ENCODE data around the gene VPS13D. TPM values are rescaled to one million over a fixed set of nuclear protein-coding genes. Genes with fewer than 3 reads are reported as not detected.

VPS13D gene
- total and polyA plus RNA-seq, 4 donors: 10.2 to 68.3 (median 12.6) TPM

DNA sequence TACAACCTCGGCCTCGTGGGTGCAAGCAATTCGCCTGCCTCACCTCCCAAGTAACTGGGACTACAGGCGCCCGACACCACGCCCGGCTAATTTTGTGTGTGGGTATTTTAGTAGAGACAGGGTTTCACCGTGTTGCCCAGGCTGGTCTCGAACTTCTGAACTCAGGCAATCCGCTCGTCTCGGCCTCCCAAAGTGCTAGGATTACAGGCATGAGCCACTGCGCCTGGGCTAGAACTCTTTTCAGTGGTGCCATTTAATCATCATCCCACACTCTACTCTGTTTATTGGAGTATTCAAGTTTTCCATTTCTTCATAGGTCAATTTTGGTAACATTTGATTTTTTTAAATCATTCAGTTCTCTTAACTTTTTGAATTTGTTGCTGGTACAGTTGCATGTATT, 286.9 kb downstream of the VPS13D start:
- TF ChIP-seq, protein P1, sequence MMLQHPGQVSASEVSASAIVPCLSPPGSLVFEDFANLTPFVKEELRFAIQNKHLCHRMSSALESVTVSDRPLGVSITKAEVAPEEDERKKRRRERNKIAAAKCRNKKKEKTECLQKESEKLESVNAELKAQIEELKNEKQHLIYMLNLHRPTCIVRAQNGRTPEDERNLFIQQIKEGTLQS (IDR thresholded peaks at IDR 0.05): no peak
- TF ChIP-seq FOXA2 (IDR thresholded peaks at IDR 0.05) (no peak), YY1 (IDR thresholded peaks at IDR 0.05) (no peak), HNF4A (conservative IDR thresholded peaks at IDR 0.05) (no peak)
- TF ChIP-seq, protein P2, sequence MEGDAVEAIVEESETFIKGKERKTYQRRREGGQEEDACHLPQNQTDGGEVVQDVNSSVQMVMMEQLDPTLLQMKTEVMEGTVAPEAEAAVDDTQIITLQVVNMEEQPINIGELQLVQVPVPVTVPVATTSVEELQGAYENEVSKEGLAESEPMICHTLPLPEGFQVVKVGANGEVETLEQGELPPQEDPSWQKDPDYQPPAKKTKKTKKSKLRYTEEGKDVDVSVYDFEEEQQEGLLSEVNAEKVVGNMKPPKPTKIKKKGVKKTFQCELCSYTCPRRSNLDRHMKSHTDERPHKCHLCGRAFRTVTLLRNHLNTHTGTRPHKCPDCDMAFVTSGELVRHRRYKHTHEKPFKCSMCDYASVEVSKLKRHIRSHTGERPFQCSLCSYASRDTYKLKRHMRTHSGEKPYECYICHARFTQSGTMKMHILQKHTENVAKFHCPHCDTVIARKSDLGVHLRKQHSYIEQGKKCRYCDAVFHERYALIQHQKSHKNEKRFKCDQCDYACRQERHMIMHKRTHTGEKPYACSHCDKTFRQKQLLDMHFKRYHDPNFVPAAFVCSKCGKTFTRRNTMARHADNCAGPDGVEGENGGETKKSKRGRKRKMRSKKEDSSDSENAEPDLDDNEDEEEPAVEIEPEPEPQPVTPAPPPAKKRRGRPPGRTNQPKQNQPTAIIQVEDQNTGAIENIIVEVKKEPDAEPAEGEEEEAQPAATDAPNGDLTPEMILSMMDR (IDR thresholded peaks at IDR 0.05; ENCODE audit: low read depth, low read length, missing input control): no peak
- TF ChIP-seq, protein P3, sequence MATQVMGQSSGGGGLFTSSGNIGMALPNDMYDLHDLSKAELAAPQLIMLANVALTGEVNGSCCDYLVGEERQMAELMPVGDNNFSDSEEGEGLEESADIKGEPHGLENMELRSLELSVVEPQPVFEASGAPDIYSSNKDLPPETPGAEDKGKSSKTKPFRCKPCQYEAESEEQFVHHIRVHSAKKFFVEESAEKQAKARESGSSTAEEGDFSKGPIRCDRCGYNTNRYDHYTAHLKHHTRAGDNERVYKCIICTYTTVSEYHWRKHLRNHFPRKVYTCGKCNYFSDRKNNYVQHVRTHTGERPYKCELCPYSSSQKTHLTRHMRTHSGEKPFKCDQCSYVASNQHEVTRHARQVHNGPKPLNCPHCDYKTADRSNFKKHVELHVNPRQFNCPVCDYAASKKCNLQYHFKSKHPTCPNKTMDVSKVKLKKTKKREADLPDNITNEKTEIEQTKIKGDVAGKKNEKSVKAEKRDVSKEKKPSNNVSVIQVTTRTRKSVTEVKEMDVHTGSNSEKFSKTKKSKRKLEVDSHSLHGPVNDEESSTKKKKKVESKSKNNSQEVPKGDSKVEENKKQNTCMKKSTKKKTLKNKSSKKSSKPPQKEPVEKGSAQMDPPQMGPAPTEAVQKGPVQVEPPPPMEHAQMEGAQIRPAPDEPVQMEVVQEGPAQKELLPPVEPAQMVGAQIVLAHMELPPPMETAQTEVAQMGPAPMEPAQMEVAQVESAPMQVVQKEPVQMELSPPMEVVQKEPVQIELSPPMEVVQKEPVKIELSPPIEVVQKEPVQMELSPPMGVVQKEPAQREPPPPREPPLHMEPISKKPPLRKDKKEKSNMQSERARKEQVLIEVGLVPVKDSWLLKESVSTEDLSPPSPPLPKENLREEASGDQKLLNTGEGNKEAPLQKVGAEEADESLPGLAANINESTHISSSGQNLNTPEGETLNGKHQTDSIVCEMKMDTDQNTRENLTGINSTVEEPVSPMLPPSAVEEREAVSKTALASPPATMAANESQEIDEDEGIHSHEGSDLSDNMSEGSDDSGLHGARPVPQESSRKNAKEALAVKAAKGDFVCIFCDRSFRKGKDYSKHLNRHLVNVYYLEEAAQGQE (IDR thresholded peaks at IDR 0.05): no peak
- TF ChIP-seq, protein P4, sequence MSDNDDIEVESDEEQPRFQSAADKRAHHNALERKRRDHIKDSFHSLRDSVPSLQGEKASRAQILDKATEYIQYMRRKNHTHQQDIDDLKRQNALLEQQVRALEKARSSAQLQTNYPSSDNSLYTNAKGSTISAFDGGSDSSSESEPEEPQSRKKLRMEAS (IDR thresholded peaks at IDR 0.05): no peak
- no peaks in the 10 kb centered on the region for H3K27me3 ChIP-seq (ENCODE audit: control insufficient read depth in 4 of 4, insufficient read depth in 4 of 4, low read length in 3 of 4)
- H3K9ac ChIP-seq (ENCODE audit: low read depth in 1 of 2, low read length in 2 of 2): no peak overlapping the region
- no peak overlapping the region for H3K4me3 ChIP-seq (ENCODE audit: low read depth in 1 of 3, low read length in 3 of 3)
- no peaks in the 10 kb centered on the region for H3K9me3 ChIP-seq (ENCODE audit: control insufficient read depth in 4 of 4, low read length in 3 of 4)
- no peak overlapping the region for H3K27ac ChIP-seq (ENCODE audit: low read depth in 1 of 2, low read length in 2 of 2)
- 95% methylated on average over 13 of the region's 13 CpGs for WGBS
- no peaks in the 10 kb centered on the region for H3K4me1 ChIP-seq (ENCODE audit: control insufficient read depth in 4 of 4, insufficient read depth in 4 of 4, low read length in 3 of 4)
- H3K36me3 ChIP-seq (ENCODE audit: control insufficient read depth in 4 of 4, insufficient read depth in 3 of 4, low read depth in 1 of 4, low read length in 3 of 4): no peaks in the 10 kb centered on the region
- DNase-seq (ENCODE audit: low spot score): no peak

DNA sequence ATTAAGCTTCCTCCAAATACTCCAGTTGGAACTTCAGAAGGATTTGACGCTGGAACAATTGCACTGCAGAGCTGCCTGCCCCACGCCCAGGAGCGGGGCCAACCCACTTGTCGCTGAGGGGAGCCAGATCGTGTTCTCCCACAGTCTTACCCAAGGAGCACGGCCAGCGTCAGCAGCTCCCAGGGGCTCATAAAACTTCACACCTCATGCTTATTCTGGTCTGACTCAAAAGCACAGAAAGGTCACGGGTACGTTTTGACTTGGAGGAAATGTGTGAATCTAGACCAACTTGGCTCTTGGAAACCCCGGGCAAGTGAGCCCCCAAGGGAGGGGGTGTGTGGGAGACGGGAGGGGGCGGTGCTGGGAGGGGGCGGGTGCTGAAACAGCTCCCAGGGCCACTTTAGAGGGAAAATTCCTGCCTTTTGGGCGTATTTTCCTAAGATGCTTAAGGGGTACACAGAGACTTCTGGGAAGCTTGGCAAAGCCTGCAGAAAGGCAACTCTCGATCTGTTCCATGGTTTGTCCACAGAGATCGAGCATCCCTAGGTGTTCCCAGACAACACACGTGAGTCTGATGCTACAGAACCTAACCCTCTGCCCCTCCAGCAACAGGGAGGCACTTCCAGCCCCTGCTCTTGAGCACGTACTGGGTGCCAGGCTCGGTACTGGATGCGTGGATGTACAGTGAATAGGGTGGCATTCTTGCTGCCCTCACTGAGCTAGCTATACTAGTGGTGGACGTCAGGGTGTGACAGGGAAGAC, 289.3 kb downstream of the VPS13D start:
- TF ChIP-seq, protein P1 (IDR thresholded peaks at IDR 0.05): no peak
- no peak for TF ChIP-seq RAD21 (IDR thresholded peaks at IDR 0.05)
- TF ChIP-seq YY1 (IDR thresholded peaks at IDR 0.05): no peak
- no peak for TF ChIP-seq FOXA1 (IDR thresholded peaks at IDR 0.05)
- no peak for TF ChIP-seq EGR1 (IDR thresholded peaks at IDR 0.05; ENCODE audit: low read depth in 2 of 2)
- TF ChIP-seq SP1 (IDR thresholded peaks at IDR 0.05): no peak
- TF ChIP-seq, protein P4 (IDR thresholded peaks at IDR 0.05): no peak
- TF ChIP-seq HNF4A (conservative IDR thresholded peaks at IDR 0.05): no peak
- TF ChIP-seq NR2F2 (IDR thresholded peaks at IDR 0.05): no peak
- TF ChIP-seq JUND (IDR thresholded peaks at IDR 0.05): no peak
- Histone ChIP-seq H3K9me3 (ENCODE audit: control insufficient read depth in 4 of 4, low read length in 3 of 4) (no peaks in the 10 kb centered on the region), H3K27me3 (ENCODE audit: control insufficient read depth in 4 of 4, insufficient read depth in 4 of 4, low read length in 3 of 4) (no peaks in the 10 kb centered on the region), H3K9ac (ENCODE audit: low read depth in 1 of 2, low read length in 2 of 2) (no peak overlapping the region), H3K27ac (ENCODE audit: low read depth in 1 of 2, low read length in 2 of 2) (no peak overlapping the region), H3K4me1 (ENCODE audit: control insufficient read depth in 4 of 4, insufficient read depth in 4 of 4, low read length in 3 of 4) (peaks cover 0 to 7% (median under 1%) of the 10 kb centered on the region in 4 donors), H3K36me3 (ENCODE audit: control insufficient read depth in 4 of 4, insufficient read depth in 3 of 4, low read depth in 1 of 4, low read length in 3 of 4) (no peaks in the 10 kb centered on the region), H3K4me3 (ENCODE audit: low read depth in 1 of 3, low read length in 3 of 3) (no peak overlapping the region)
- no peak for DNase-seq (ENCODE audit: low spot score)
- WGBS: 69% methylated on average over 21 of the region's 21 CpGs

All from liver (tissue), 9 donors.